Loucy (cell line): ENCODE data around the gene RFFL.

Experiments used
- H2AFZ ChIP-seq: fragments of 200-600 bp; sonication (generic); 2 replicates; pipeline ENCODE4 v1.6.0; 2016; ENCODE audit warnings: antibody characterized with exemption, mild to moderate bottlenecking, low read length, moderate library complexity
- H3F3A ChIP-seq: fragments of 200-600 bp; 2 replicates; pipeline ENCODE4 v1.6.0; 2016; ENCODE audit warnings: antibody characterized with exemption, low read depth, mild to moderate bottlenecking
- H3K27me3 ChIP-seq: fragments of 200-600 bp; sonication (generic); 2 replicates; pipeline ENCODE4 v1.6.1; 2014; ENCODE audit warnings: low read length, mild to moderate bottlenecking; ENCODE audit not compliant: insufficient read depth, poor library complexity, severe bottlenecking
- H3K36me3 ChIP-seq: fragments of 200-600 bp; sonication (generic); 2 replicates; pipeline ENCODE4 v1.6.1; 2016; ENCODE audit warnings: low read length; ENCODE audit not compliant: insufficient read depth
- H3K4me1 ChIP-seq: fragments of 200-600 bp; sonication (generic); 2 replicates; pipeline ENCODE4 v1.5.1; 2014; ENCODE audit warnings: low read length, mild to moderate bottlenecking; ENCODE audit not compliant: insufficient read depth, poor library complexity, severe bottlenecking
- H3K4me2 ChIP-seq: fragments of 200-600 bp; sonication (generic); 2 replicates; pipeline ENCODE4 v1.6.0; 2014; ENCODE audit warnings: antibody characterized with exemption, low read length, low read depth, mild to moderate bottlenecking; ENCODE audit not compliant: poor library complexity, severe bottlenecking
- H3K4me3 ChIP-seq: fragments of 200-600 bp; sonication (generic); 2 replicates; pipeline ENCODE4 v1.5.1; 2014; ENCODE audit warnings: low read length, mild to moderate bottlenecking, mixed read lengths; ENCODE audit not compliant: poor library complexity, severe bottlenecking
- H3K79me2 ChIP-seq: fragments of 200-600 bp; sonication (generic); 2 replicates; pipeline ENCODE4 v1.6.1; 2014; ENCODE audit warnings: low read length; ENCODE audit not compliant: insufficient read depth
- H3K9ac ChIP-seq: fragments of 200-600 bp; sonication (generic); 2 replicates; pipeline ENCODE4 v1.6.0; 2014; ENCODE audit warnings: mild to moderate bottlenecking, low read depth, low read length, moderate library complexity; ENCODE audit not compliant: poor library complexity, severe bottlenecking
- H3K9me2 ChIP-seq: fragments of 200-600 bp; sonication (generic); replicated peaks from 2 replicates; pipeline ENCODE4 v1.6.1; 2016; ENCODE audit warnings: low read depth, low read length, mixed read lengths
- H3K9me3 ChIP-seq: fragments of 200-600 bp; sonication (generic); 2 replicates; pipeline ENCODE4 v1.6.1; 2014; ENCODE audit warnings: mild to moderate bottlenecking, antibody characterized with exemption, low read length, low read depth; ENCODE audit not compliant: insufficient read depth
- H4K20me1 ChIP-seq: fragments of 200-600 bp; sonication (generic); 2 replicates; pipeline ENCODE4 v1.6.0; 2014; ENCODE audit warnings: antibody characterized with exemption, low read length, mild to moderate bottlenecking; ENCODE audit not compliant: insufficient read depth, poor library complexity, severe bottlenecking
- CTCF ChIP-seq: fragments of 200-600 bp; sonication (generic); conservative IDR thresholded peaks from 2 replicates; pipeline ENCODE4 v1.5.1; 2014; ENCODE audit warnings: mild to moderate bottlenecking, antibody characterized with exemption, low read length
- EZH2phosphoT487 ChIP-seq: fragments of 200-600 bp; IDR thresholded peaks from 2 replicates; pipeline ENCODE4 v1.6.1; 2018; ENCODE audit warnings: antibody characterized with exemption, mild to moderate bottlenecking, moderate library complexity, borderline replicate concordance

RFFL gene

GRCh38 chr17:35103271-35103670 is 39.8 kb upstream of the RFFL start:
- H3F3A ChIP-seq = no peaks in the 10 kb centered on the region

GRCh38 chr17:35101725-35102124 is 38.2 kb upstream of the RFFL start:
- no peak overlapping the region for H3K4me3 ChIP-seq
- no peaks in the 10 kb centered on the region for H3F3A ChIP-seq
- H3K9me3 ChIP-seq = no peaks in the 10 kb centered on the region
- H3K4me1 ChIP-seq = no peaks in the 10 kb centered on the region
- H2AFZ ChIP-seq = no peak overlapping the region
- no peaks in the 10 kb centered on the region for H4K20me1 ChIP-seq
- no peaks in the 10 kb centered on the region for H3K79me2 ChIP-seq
- TF ChIP-seq EZH2phosphoT487 = no peak
- TF ChIP-seq CTCF = no peak
- H3K9ac ChIP-seq = no peak overlapping the region
- H3K36me3 ChIP-seq = peaks cover 17% of the 10 kb centered on the region; the same call in 1 of the 2 replicates
- H3K9me2 ChIP-seq = no peaks in the 10 kb centered on the region
- H3K27me3 ChIP-seq = no peaks in the 10 kb centered on the region
- no peak overlapping the region for H3K4me2 ChIP-seq

More at GRCh38 chr17:35103271-35103670, 39.8 kb upstream of the RFFL start:
- Histone ChIP-seq H3K79me2 (no peaks in the 10 kb centered on the region), H4K20me1 (no peaks in the 10 kb centered on the region), H3K9me2 (no peaks in the 10 kb centered on the region), H3K4me3 (no peak overlapping the region), H3K4me2 (no peak overlapping the region), H3K9ac (no peak overlapping the region), H3K4me1 (no peaks in the 10 kb centered on the region), H2AFZ (no peak overlapping the region), H3K9me3 (no peaks in the 10 kb centered on the region), H3K36me3 (peaks cover 17% of the 10 kb centered on the region; the same call in 1 of the 2 replicates), H3K27me3 (no peaks in the 10 kb centered on the region)
- TF ChIP-seq CTCF (no peak), EZH2phosphoT487 (no peak)

- H3K27me3 ChIP-seq = no peaks in the 10 kb centered on the region
- H3K4me3 ChIP-seq = no peak overlapping the region
- H3K9ac ChIP-seq = no peak overlapping the region
- H3K9me3 ChIP-seq = no peaks in the 10 kb centered on the region
- H3K9me2 ChIP-seq = no peaks in the 10 kb centered on the region
- no peak overlapping the region for H2AFZ ChIP-seq
- H3K79me2 ChIP-seq = no peaks in the 10 kb centered on the region
- H3K36me3 ChIP-seq = peaks cover 11% of the 10 kb centered on the region; the same call in 1 of the 2 replicates
- H3F3A ChIP-seq = no peaks in the 10 kb centered on the region
- TF ChIP-seq EZH2phosphoT487 = no peak
- no peak for TF ChIP-seq CTCF
- no peak overlapping the region for H3K4me2 ChIP-seq
- H3K4me1 ChIP-seq = no peaks in the 10 kb centered on the region
- H4K20me1 ChIP-seq = no peaks in the 10 kb centered on the region
These were observed 37.5 kb upstream of the RFFL start for GRCh38 chr17:35101036-35101435.
